HT1080 (cell line): Measurements from ENCODE around the gene GET3. TPM values are rescaled to one million over a fixed set of nuclear protein-coding genes. Genes with fewer than 3 reads are reported as not detected.
"Not testable (repeated sequence)": the region's sequence is repeated elsewhere in the genome, so short reads cannot be mapped to it uniquely, and the experiment has no call there.

ENCODE experiments used
- DNase-seq: peaks from one replicate; pipeline ENCODE4 v3.0.0-alpha.2; 2015; ENCODE audit warnings: low read depth
- total RNA-seq: library from RNA; depleted of rRNA; stranded (reverse); fragments of >200 nt; shearing (Covaris generic); gene quantifications from 2 replicates; pipeline ENCODE4 v1.2.3, GENCODE V29; 2014

The GET3 gene
- total RNA-seq, 1 experiment from 2014 or later, result 138 TPM

GRCh38 chr19:12715102-12715501 is 22.2 kb upstream of the GET3 start:
- no peak for DNase-seq

GRCh38 chr19:12715929-12716328 is 21.4 kb upstream of the GET3 start:
- DNase-seq, result no peak

- DNase-seq, result no peak
Measured at GRCh38 chr19:12720296-12720695, 17.0 kb upstream of the GET3 start.

- no peak for DNase-seq
Measured at GRCh38 chr19:12720851-12721655, 16.2 kb upstream of the GET3 start.

GRCh38 chr19:12721656-12722565 is 15.4 kb upstream of the GET3 start:
- DNase-seq, result peak; percentile 69

- peak; percentile 97 for DNase-seq
Measured at GRCh38 chr19:12722566-12723380, 14.5 kb upstream of the GET3 start.

- DNase-seq, result no peak
Measured at GRCh38 chr19:12723381-12723640, 14.0 kb upstream of the GET3 start.

- DNase-seq, result no peak
Measured at GRCh38 chr19:12723641-12724426, 13.5 kb upstream of the GET3 start, which contains the start of gene TNPO2. Gene TNPO2, minus strand, starts transcription at chr19:12723932. Its CDS starts 2,955 bp downstream, at chr19:12720977.

GRCh38 chr19:12725612-12726011 is 11.7 kb upstream of the GET3 start:
- DNase-seq, result not testable (repeated sequence)

- no peak for DNase-seq
Measured at GRCh38 chr19:12726988-12727316, 10.3 kb upstream of the GET3 start.

- DNase-seq, result no peak
Measured at GRCh38 chr19:12727745-12728433, 9.4 kb upstream of the GET3 start.

GRCh38 chr19:12730064-12730463 is 7.2 kb upstream of the GET3 start:
- no peak for DNase-seq

- DNase-seq, result no peak
Measured at GRCh38 chr19:12731337-12731736, 6.0 kb upstream of the GET3 start.

- peak; percentile 50 for DNase-seq
Measured at GRCh38 chr19:12733369-12734214, 3.7 kb upstream of the GET3 start.

GRCh38 chr19:12737835-12738351 is 596 bp downstream of the GET3 start:
- DNase-seq, result no peak

GRCh38 chr19:12745166-12745897 is 8.0 kb downstream of the GET3 start:
- DNase-seq, result no peak

GRCh38 chr19:12748489-12748888 is 11.2 kb downstream of the GET3 start:
- DNase-seq, result no peak

GRCh38 chr19:12749938-12750521 is 12.7 kb downstream of the GET3 start:
- peak; percentile 40 for DNase-seq
